Measurements from ENCODE around the gene RAB6B.

RAB6B gene

DNA sequence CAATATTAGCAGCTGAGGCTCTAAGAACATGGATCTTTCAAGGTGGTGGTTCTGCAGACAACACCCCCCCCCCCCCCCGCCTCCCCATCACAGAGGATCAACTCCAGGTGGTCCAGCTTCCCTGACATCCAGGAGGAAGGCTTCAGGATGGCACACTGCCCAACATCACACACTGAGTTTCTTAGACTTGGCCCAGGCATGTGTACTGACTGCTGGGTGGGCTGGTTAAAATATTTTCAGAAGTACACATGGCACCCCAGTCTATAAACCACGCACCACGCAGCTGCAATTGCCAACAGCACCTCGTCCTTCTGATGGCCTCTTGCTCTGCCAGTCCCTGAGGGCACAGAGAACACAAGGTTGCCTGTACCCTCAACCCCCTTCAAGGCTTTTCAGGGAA is 68.0 kb downstream of the RAB6B start (continued):
- TF ChIP-seq, protein P1, sequence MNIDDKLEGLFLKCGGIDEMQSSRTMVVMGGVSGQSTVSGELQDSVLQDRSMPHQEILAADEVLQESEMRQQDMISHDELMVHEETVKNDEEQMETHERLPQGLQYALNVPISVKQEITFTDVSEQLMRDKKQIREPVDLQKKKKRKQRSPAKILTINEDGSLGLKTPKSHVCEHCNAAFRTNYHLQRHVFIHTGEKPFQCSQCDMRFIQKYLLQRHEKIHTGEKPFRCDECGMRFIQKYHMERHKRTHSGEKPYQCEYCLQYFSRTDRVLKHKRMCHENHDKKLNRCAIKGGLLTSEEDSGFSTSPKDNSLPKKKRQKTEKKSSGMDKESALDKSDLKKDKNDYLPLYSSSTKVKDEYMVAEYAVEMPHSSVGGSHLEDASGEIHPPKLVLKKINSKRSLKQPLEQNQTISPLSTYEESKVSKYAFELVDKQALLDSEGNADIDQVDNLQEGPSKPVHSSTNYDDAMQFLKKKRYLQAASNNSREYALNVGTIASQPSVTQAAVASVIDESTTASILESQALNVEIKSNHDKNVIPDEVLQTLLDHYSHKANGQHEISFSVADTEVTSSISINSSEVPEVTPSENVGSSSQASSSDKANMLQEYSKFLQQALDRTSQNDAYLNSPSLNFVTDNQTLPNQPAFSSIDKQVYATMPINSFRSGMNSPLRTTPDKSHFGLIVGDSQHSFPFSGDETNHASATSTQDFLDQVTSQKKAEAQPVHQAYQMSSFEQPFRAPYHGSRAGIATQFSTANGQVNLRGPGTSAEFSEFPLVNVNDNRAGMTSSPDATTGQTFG (tag by site-specific recombination; IDR thresholded peaks at IDR 0.05; ENCODE audit: borderline replicate concordance), result no peak

DNA sequence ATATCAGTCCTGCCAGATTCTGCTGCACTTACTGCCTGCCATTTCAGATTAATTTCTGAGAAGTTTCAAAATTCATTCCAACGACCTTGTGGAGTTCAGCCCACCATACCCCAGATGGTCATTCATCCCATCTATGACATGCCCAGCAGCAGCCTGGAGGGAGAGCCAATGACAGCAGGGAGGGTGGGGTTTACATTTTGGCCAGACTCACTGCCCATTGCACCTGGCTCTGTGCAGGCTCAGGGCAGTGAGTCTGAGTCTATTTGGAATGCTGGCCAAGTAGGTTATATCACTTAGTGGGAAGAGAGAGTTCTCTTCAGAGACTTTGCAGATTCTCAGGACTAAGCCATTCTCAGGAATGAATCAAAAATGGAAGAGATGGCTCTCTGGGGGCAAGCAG is 68.5 kb downstream of the RAB6B start:
- Histone ChIP-seq H3K36me3 (ENCODE audit: control insufficient read depth in 2 of 2, insufficient read depth in 1 of 2, low read length in 2 of 2) (peaks cover 0 to 54% of the 10 kb centered on the region in 2 experiments; a peak in 1 of 3 replicates), H3K4me1 (ENCODE audit: control insufficient read depth, insufficient read depth, low read length) (no peaks in the 10 kb centered on the region), H3K27ac (ENCODE audit: extremely low read depth, low read depth, low read length) (no peak overlapping the region), H3K9me3 (ENCODE audit: control insufficient read depth, insufficient read depth, low read depth, low read length) (no peaks in the 10 kb centered on the region), H3K4me3 (ENCODE audit: low read depth, low read length) (no peak overlapping the region)
- POLR2A ChIA-PET, result no interaction called here
- CTCF ChIA-PET, result interaction anchor here (0.5 kb wide), 1 partner anchor 165 kb away, joined by 3 read pairs; no protein-coding TSS in a partner anchor
- TF ChIP-seq ZNF660 (tag by site-specific recombination; IDR thresholded peaks at IDR 0.05) (no peak), SP7 (tag by site-specific recombination; IDR thresholded peaks at IDR 0.05) (no peak)
- TF ChIP-seq, protein P2, sequence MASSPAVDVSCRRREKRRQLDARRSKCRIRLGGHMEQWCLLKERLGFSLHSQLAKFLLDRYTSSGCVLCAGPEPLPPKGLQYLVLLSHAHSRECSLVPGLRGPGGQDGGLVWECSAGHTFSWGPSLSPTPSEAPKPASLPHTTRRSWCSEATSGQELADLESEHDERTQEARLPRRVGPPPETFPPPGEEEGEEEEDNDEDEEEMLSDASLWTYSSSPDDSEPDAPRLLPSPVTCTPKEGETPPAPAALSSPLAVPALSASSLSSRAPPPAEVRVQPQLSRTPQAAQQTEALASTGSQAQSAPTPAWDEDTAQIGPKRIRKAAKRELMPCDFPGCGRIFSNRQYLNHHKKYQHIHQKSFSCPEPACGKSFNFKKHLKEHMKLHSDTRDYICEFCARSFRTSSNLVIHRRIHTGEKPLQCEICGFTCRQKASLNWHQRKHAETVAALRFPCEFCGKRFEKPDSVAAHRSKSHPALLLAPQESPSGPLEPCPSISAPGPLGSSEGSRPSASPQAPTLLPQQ (tag by site-specific recombination; IDR thresholded peaks at IDR 0.05), result no peak

GRCh38 chr3:133825969-133826727 is 69.5 kb downstream of the RAB6B start:
- POLR2A ChIA-PET, result no interaction called here
- H3K36me3 ChIP-seq (ENCODE audit: control insufficient read depth in 2 of 2, insufficient read depth in 1 of 2, low read length in 2 of 2), result peaks cover 0 to 57% of the 10 kb centered on the region in 2 experiments; a peak in 1 of 3 replicates
- CTCF ChIA-PET, result no interaction called here

More at GRCh38 chr3:133825969-133826727, 69.5 kb downstream of the RAB6B start:
- Histone ChIP-seq H3K4me3 (ENCODE audit: low read depth, low read length) (no peak overlapping the region), H3K9me3 (ENCODE audit: control insufficient read depth, insufficient read depth, low read depth, low read length) (no peaks in the 10 kb centered on the region), H3K27ac (ENCODE audit: extremely low read depth, low read depth, low read length) (no peak overlapping the region), H3K4me1 (ENCODE audit: control insufficient read depth, insufficient read depth, low read length) (no peaks in the 10 kb centered on the region)
- no peak for TF ChIP-seq ZNF138 (tag by site-specific recombination; IDR thresholded peaks at IDR 0.05; ENCODE audit: borderline replicate concordance)
- no peak for TF ChIP-seq GLIS1 (tag by site-specific recombination; IDR thresholded peaks at IDR 0.05)
- TF ChIP-seq, protein P3, sequence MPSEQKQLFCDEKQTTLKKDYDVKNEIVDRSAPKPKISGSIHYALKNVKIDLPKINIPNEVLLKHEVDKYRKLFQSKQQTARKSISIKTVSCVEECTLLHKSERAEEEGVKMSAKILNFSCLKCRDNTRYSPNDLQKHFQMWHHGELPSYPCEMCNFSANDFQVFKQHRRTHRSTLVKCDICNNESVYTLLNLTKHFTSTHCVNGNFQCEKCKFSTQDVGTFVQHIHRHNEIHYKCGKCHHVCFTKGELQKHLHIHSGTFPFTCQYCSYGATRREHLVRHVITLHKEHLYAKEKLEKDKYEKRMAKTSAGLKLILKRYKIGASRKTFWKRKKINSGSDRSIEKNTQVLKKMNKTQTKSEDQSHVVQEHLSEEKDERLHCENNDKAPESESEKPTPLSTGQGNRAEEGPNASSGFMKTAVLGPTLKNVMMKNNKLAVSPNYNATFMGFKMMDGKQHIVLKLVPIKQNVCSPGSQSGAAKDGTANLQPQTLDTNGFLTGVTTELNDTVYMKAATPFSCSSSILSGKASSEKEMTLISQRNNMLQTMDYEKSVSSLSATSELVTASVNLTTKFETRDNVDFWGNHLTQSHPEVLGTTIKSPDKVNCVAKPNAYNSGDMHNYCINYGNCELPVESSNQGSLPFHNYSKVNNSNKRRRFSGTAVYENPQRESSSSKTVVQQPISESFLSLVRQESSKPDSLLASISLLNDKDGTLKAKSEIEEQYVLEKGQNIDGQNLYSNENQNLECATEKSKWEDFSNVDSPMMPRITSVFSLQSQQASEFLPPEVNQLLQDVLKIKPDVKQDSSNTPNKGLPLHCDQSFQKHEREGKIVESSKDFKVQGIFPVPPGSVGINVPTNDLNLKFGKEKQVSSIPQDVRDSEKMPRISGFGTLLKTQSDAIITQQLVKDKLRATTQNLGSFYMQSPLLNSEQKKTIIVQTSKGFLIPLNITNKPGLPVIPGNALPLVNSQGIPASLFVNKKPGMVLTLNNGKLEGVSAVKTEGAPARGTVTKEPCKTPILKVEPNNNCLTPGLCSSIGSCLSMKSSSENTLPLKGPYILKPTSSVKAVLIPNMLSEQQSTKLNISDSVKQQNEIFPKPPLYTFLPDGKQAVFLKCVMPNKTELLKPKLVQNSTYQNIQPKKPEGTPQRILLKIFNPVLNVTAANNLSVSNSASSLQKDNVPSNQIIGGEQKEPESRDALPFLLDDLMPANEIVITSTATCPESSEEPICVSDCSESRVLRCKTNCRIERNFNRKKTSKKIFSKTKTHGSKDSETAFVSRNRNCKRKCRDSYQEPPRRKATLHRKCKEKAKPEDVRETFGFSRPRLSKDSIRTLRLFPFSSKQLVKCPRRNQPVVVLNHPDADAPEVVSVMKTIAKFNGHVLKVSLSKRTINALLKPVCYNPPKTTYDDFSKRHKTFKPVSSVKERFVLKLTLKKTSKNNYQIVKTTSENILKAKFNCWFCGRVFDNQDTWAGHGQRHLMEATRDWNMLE (tag by site-specific recombination; conservative IDR thresholded peaks at IDR 0.05; ENCODE audit: low read depth), result no peak
- TF ChIP-seq ZNF777 (tag by site-specific recombination; IDR thresholded peaks at IDR 0.05; ENCODE audit: borderline replicate concordance), result no peak
- no peak for TF ChIP-seq ZNF426 (tag by site-specific recombination; IDR thresholded peaks at IDR 0.05)

Data from HEK293 (cell line).